Uterus (tissue), 2 donors: ENCODE measurements around the gene BANK1.

ENCODE experiments used
- POLR2A ChIP-seq, 2 donors: fragments of 450-650 bp; IDR thresholded peaks; one replicate each; pipeline ENCODE4 v1.6.1; 2016; ENCODE audit warnings: antibody characterized with exemption in 2 of 2, mild to moderate bottlenecking in 1 of 2, moderate library complexity in 1 of 2
- TF ChIP-seq, protein P1 (sequence below), 4 experiments: fragments of 200-600 bp in 2 of 4; fragments of 450-650 bp in 2 of 4; sonication (generic) in 2 of 4; IDR thresholded peaks; one replicate each; pipeline ENCODE4 v1.5.1; 2016 to 2019; ENCODE audit warnings: antibody characterized with exemption in 4 of 4, mild to moderate bottlenecking in 2 of 4, moderate library complexity in 1 of 4

GRCh38 chr4:101850698-101851097 is 60.2 kb downstream of the BANK1 start:
- TF ChIP-seq, protein P1, sequence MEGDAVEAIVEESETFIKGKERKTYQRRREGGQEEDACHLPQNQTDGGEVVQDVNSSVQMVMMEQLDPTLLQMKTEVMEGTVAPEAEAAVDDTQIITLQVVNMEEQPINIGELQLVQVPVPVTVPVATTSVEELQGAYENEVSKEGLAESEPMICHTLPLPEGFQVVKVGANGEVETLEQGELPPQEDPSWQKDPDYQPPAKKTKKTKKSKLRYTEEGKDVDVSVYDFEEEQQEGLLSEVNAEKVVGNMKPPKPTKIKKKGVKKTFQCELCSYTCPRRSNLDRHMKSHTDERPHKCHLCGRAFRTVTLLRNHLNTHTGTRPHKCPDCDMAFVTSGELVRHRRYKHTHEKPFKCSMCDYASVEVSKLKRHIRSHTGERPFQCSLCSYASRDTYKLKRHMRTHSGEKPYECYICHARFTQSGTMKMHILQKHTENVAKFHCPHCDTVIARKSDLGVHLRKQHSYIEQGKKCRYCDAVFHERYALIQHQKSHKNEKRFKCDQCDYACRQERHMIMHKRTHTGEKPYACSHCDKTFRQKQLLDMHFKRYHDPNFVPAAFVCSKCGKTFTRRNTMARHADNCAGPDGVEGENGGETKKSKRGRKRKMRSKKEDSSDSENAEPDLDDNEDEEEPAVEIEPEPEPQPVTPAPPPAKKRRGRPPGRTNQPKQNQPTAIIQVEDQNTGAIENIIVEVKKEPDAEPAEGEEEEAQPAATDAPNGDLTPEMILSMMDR (IDR thresholded peaks at IDR 0.05) = no peak
- no peak for TF ChIP-seq POLR2A (IDR thresholded peaks at IDR 0.05)
